Fibroblast of skin of right biceps (primary cell): ENCODE measurements around the gene ARSI.
A peak's percentile ranks its signal among the peaks of the same experiment; 100 is the strongest.

Source experiments
- DNase-seq: peaks from one replicate; pipeline ENCODE4 v3.0.0-alpha.2; 2013

The ARSI gene

GRCh38 chr5:150326707-150327106 lies 24.0 kb upstream of the ARSI start:
- no peak for DNase-seq

- DNase-seq, result no peak
These were observed 22.7 kb upstream of the ARSI start for GRCh38 chr5:150325426-150325825.

GRCh38 chr5:150323819-150324218 lies 21.1 kb upstream of the ARSI start:
- no peak for DNase-seq

- no peak for DNase-seq
These were observed 20.4 kb upstream of the ARSI start for GRCh38 chr5:150323092-150323491.

GRCh38 chr5:150322202-150322601 lies 19.5 kb upstream of the ARSI start:
- DNase-seq, result peak; percentile 55

GRCh38 chr5:150321784-150322183 lies 19.1 kb upstream of the ARSI start:
- peak; percentile 22 for DNase-seq

- no peak for DNase-seq
These were observed 18.5 kb upstream of the ARSI start for GRCh38 chr5:150321211-150321610.

GRCh38 chr5:150320044-150320613 lies 17.4 kb upstream of the ARSI start:
- peak; percentile 75 for DNase-seq

- DNase-seq, result no peak
These were observed 16.7 kb upstream of the ARSI start for GRCh38 chr5:150319484-150319790.

GRCh38 chr5:150318613-150319483 lies 16.1 kb upstream of the ARSI start:
- DNase-seq, result no peak

- DNase-seq, result peak; percentile 96
These were observed 14.6 kb upstream of the ARSI start for GRCh38 chr5:150317048-150318003.

- DNase-seq, result no peak
These were observed 13.6 kb upstream of the ARSI start for GRCh38 chr5:150316320-150316719.

- no peak for DNase-seq
These were observed 12.5 kb upstream of the ARSI start for GRCh38 chr5:150315245-150315644.

- no peak for DNase-seq
These were observed 11.4 kb upstream of the ARSI start for GRCh38 chr5:150313921-150314716.

- DNase-seq, result no peak
These were observed 10.8 kb upstream of the ARSI start for GRCh38 chr5:150313501-150313900.

GRCh38 chr5:150312518-150312917 lies 9.8 kb upstream of the ARSI start:
- no peak for DNase-seq

GRCh38 chr5:150311015-150311692 lies 8.4 kb upstream of the ARSI start:
- DNase-seq, result no peak

- DNase-seq, result no peak
These were observed 7.5 kb upstream of the ARSI start for GRCh38 chr5:150310246-150310645.

- no peak for DNase-seq
These were observed 7.2 kb upstream of the ARSI start for GRCh38 chr5:150309886-150310239.

GRCh38 chr5:150309101-150309885 lies 6.6 kb upstream of the ARSI start:
- no peak for DNase-seq
